HepG2 (cell line): ENCODE data around the gene POU5F1. TPM values are rescaled to one million over a fixed set of nuclear protein-coding genes. Genes with fewer than 3 reads are reported as not detected.

ENCODE experiments used
- ATAC-seq: fragments of 200-7000 bp; cut with Tn5 transposase; 3 replicates; pipeline ENCODE4 v1.9.1; 2020; ENCODE audit warnings: mild to moderate bottlenecking, moderate library complexity
- BruUV-seq: library from RNA; stranded (reverse); fragments of 400-500 nt; replicated peaks from 2 replicates; lab custom pipeline; 2021; lab: Mats Ljungman, UMichigan
- CTCF ChIA-PET: fragments of 300-600 bp; formaldehyde crosslinking; extraction: SDS; loops from one replicate; lab custom pipeline; 2021; ENCODE audit warnings: low total read pairs, inconsistent platforms, low intra/inter-chr PET ratio; lab: Yijun Ruan, JAX
- POLR2A ChIA-PET: fragments of 350-600 bp; sonication (Branson Sonifier 250); formaldehyde crosslinking; loops from one replicate; lab custom pipeline; 2020; ENCODE audit warnings: antibody characterized with exemption, inconsistent platforms; lab: Yijun Ruan, JAX
- DNase-seq: peaks from one replicate; pipeline ENCODE4 v3.0.0-alpha.2; 2015; ENCODE audit warnings: low spot score
- FAIRE-seq: peaks from 3 replicates; lab custom pipeline; 2011; peaks lifted over from hg19 to GRCh38; lab: Jason Lieb, UNC
- H2AFZ ChIP-seq: one replicate; pipeline ENCODE4 v1.6.1; 2011; ENCODE audit warnings: low read length, inconsistent platforms
- H3K27ac ChIP-seq: fragments of 300-600 bp; 3 replicates; pipeline ENCODE4 v1.8.0; 2011; ENCODE audit warnings: mixed run types, mild to moderate bottlenecking, mixed read lengths, low read length, inconsistent platforms; ENCODE audit not compliant: insufficient read depth; ENCODE audit errors: extremely low read length
- H3K27me3 ChIP-seq, 2 experiments: fragments of 200-600 bp in 1 of 2; 2 replicates in 1 of 2; 3 replicates in 1 of 2; pipeline versions ENCODE4 v1.6.0 to v1.8.0; 2011; ENCODE audit warnings: low read length in 2 of 2, mild to moderate bottlenecking in 2 of 2, moderate library complexity in 2 of 2, inconsistent platforms in 1 of 2; ENCODE audit not compliant: insufficient read depth in 2 of 2, control insufficient read depth in 1 of 2
- H3K36me3 ChIP-seq, 2 experiments: fragments of 200-600 bp in 1 of 2; replicated peaks in 1 of 2; 2 replicates in 1 of 2; 3 replicates in 1 of 2; pipeline versions ENCODE4 v1.5.1 to v1.8.0; 2011; ENCODE audit warnings: low read length in 2 of 2, inconsistent platforms in 1 of 2; ENCODE audit not compliant: insufficient read depth in 2 of 2, control insufficient read depth in 1 of 2
- H3K4me1 ChIP-seq: 2 replicates; pipeline ENCODE4 v1.5.1; 2012; ENCODE audit warnings: low read length, inconsistent platforms; ENCODE audit not compliant: insufficient read depth
- H3K4me2 ChIP-seq: 2 replicates; pipeline ENCODE4 v1.6.0; 2011; ENCODE audit warnings: low read depth, low read length, inconsistent platforms
- H3K4me3 ChIP-seq, 3 experiments: fragments of 200-600 bp in 1 of 3; sonication (generic), shearing (Covaris generic) in 1 of 3; replicated peaks in 1 of 3; 2 replicates each; pipeline ENCODE4 v1.5.1; 2011 to 2016; ENCODE audit warnings: low read length in 3 of 3, inconsistent platforms in 2 of 3, low read depth in 2 of 3, mild to moderate bottlenecking in 2 of 3, control low read depth in 1 of 3, mixed read lengths in 1 of 3; ENCODE audit not compliant: insufficient read depth in 1 of 3
- H3K79me2 ChIP-seq: one replicate; pipeline ENCODE4 v1.6.1; 2011; ENCODE audit warnings: low read length, inconsistent platforms; ENCODE audit not compliant: insufficient read depth
- H3K9ac ChIP-seq: 2 replicates; pipeline ENCODE4 v1.6.0; 2011; ENCODE audit warnings: mild to moderate bottlenecking, low read depth, low read length, inconsistent platforms; ENCODE audit not compliant: insufficient read depth
- H3K9me3 ChIP-seq: 2 replicates; pipeline ENCODE4 v1.5.1; 2012; ENCODE audit warnings: mild to moderate bottlenecking, low read length
- H4K20me1 ChIP-seq: 2 replicates; pipeline ENCODE4 v1.6.0; 2011; ENCODE audit warnings: inconsistent platforms, mild to moderate bottlenecking, low read length, moderate library complexity; ENCODE audit not compliant: insufficient read depth
- DNMT1 ChIP-seq: sonication (generic); formaldehyde crosslinking; IDR thresholded peaks from 2 replicates; pipeline ENCODE4 v1.5.1; 2020; ENCODE audit warnings: mild to moderate bottlenecking, missing genetic modification reagents
- EHMT2 ChIP-seq: fragments of 200-600 bp; sonication (generic); IDR thresholded peaks from 2 replicates; pipeline ENCODE4 v1.7.0; 2017; ENCODE audit warnings: antibody characterized with exemption, low read depth, low read length, borderline replicate concordance
- ELF1 ChIP-seq: sonication (generic); formaldehyde crosslinking; IDR thresholded peaks from 2 replicates; pipeline ENCODE4 v1.4.0; 2020; ENCODE audit warnings: missing genetic modification reagents
- GFI1 ChIP-seq: sonication (generic); formaldehyde crosslinking; IDR thresholded peaks from 2 replicates; pipeline ENCODE4 v1.5.0; 2020; ENCODE audit warnings: missing genetic modification reagents, mild to moderate bottlenecking, borderline replicate concordance
- HNRNPLL ChIP-seq: fragments of 200-400 bp; formaldehyde crosslinking; IDR thresholded peaks from 2 replicates; pipeline ENCODE4 v1.6.1; 2017; ENCODE audit warnings: mild to moderate bottlenecking, low read depth, low read length; ENCODE audit not compliant: poor library complexity, severe bottlenecking
- KAT2B ChIP-seq: fragments of 150-350 bp; IDR thresholded peaks from 2 replicates; pipeline ENCODE4 v1.6.1; 2014; ENCODE audit warnings: low read depth, low read length, borderline replicate concordance
- KLF16 ChIP-seq, 2 experiments: sonication (generic) in 1 of 2; formaldehyde crosslinking in 1 of 2; IDR thresholded peaks; 2 replicates each; pipeline versions ENCODE4 v1.6.1 to v1.8.0; 2016 to 2023; ENCODE audit warnings: missing genetic modification reagents in 2 of 2, missing compliant biosample characterization in 1 of 2
- LCORL ChIP-seq, 2 experiments: fragments of 450-650 bp in 1 of 2; sonication (generic) in 1 of 2; formaldehyde crosslinking in 1 of 2; IDR thresholded peaks; 2 replicates each; pipeline versions ENCODE4 v1.5.0 to v1.6.1; 2017 to 2020; ENCODE audit warnings: antibody characterized with exemption in 1 of 2, missing genetic modification reagents in 1 of 2
- MAF1 ChIP-seq: sonication (generic); formaldehyde crosslinking; IDR thresholded peaks from 2 replicates; pipeline ENCODE4 v1.5.0; 2020; ENCODE audit warnings: missing genetic modification reagents, borderline replicate concordance
- RXRA ChIP-seq: sonication (generic); formaldehyde crosslinking; IDR thresholded peaks from 2 replicates; pipeline ENCODE4 v1.5.1; 2020; ENCODE audit warnings: missing genetic modification reagents
- SMARCE1 ChIP-seq: fragments of 450-650 bp; IDR thresholded peaks from 2 replicates; pipeline ENCODE4 v1.6.1; 2017; ENCODE audit warnings: borderline replicate concordance
- TCF7 ChIP-seq: sonication (generic); IDR thresholded peaks from 2 replicates; pipeline ENCODE4 v1.6.1; 2016; ENCODE audit warnings: antibody characterized with exemption, low read depth
- YEATS4 ChIP-seq: sonication (generic); formaldehyde crosslinking; IDR thresholded peaks from 2 replicates; pipeline ENCODE4 v1.4.0; 2020; ENCODE audit warnings: missing genetic modification reagents, borderline replicate concordance
- ZBTB1 ChIP-seq: sonication (generic); formaldehyde crosslinking; IDR thresholded peaks from 2 replicates; pipeline ENCODE4 v1.4.0; 2020; ENCODE audit warnings: missing genetic modification reagents, borderline replicate concordance
- ZBTB26 ChIP-seq: IDR thresholded peaks from 2 replicates; pipeline ENCODE4 v1.6.1; 2016; ENCODE audit warnings: missing compliant biosample characterization, missing genetic modification reagents, borderline replicate concordance
- ZNF10 ChIP-seq: sonication (generic); formaldehyde crosslinking; IDR thresholded peaks from 2 replicates; pipeline ENCODE4 v1.4.0; 2020; ENCODE audit warnings: mild to moderate bottlenecking, low read depth, missing genetic modification reagents, borderline replicate concordance
- ZNF557 ChIP-seq: sonication (generic); formaldehyde crosslinking; IDR thresholded peaks from 2 replicates; pipeline ENCODE4 v1.4.0; 2020; ENCODE audit warnings: missing genetic modification reagents
- ZNF567 ChIP-seq: sonication (generic); formaldehyde crosslinking; IDR thresholded peaks from 2 replicates; pipeline ENCODE4 v1.8.1; 2023; ENCODE audit warnings: mild to moderate bottlenecking, missing genetic modification reagents, borderline replicate concordance
- ZNF850 ChIP-seq: sonication (generic); formaldehyde crosslinking; conservative IDR thresholded peaks from 2 replicates; pipeline ENCODE4 v1.9.0; 2021; ENCODE audit warnings: mild to moderate bottlenecking, missing genetic modification reagents
- WGBS: methylation state at CpG from one replicate; pipeline ENCODE4 v1.1.6; 2017; ENCODE audit warnings: low lambda C conversion rate; 5-methylcytosine and 5-hydroxymethylcytosine counted together
- in situ Hi-C: cut with HindIII; loops from 2 replicates; pipeline ENCODE4 v1.10.0; 2017; ENCODE audit warnings: low pct_unique_long_range_greater_than_20kb; ENCODE audit not compliant: extremely low pct_ligation_motif_present
- intact Hi-C: fragments of 100-400 bp; cut with micrococcal nuclease; formaldehyde crosslinking; loops from one replicate; pipeline ENCODE4 v1.10.0; 2022; ENCODE audit not compliant: unreplicated experiment
- polyA plus RNA-seq, 8 experiments: library from polyadenylated mRNA; depleted of rRNA in 3 of 8; stranded (reverse) in 7 of 8; unstranded in 1 of 8; fragments of >200 nt; fragmentation: Illumina TruSeq in 4 of 8; extraction: Trizol in 4 of 8; gene quantifications; 2 replicates each; pipeline versions ENCODE4 v1.2.1 to v1.2.3, GENCODE V29; 2011 to 2016; ENCODE audit warnings: low read depth in 4 of 8, missing spikeins in 1 of 8, mixed read lengths in 1 of 8; ENCODE audit not compliant: insufficient read depth in 1 of 8
- total RNA-seq, 5 experiments: library from RNA; depleted of rRNA; stranded (reverse); fragments of >200 nt; fragmentation: Illumina TruSeq; extraction: Trizol; gene quantifications; 2 replicates each; pipeline ENCODE4 v1.2.3, GENCODE V29; 2016; ENCODE audit warnings: low read depth in 1 of 5
- TF ChIP-seq, protein P1 (sequence below): sonication (generic); formaldehyde crosslinking; IDR thresholded peaks from 2 replicates; pipeline ENCODE4 v1.4.0; 2020; ENCODE audit warnings: missing genetic modification reagents

Gene POU5F1
- total and polyA plus RNA-seq, 2 of the 13 experiments (the other 11 are each of a cell fraction or from before 2014, with no cell fraction given): 2.5 to 7.2 TPM

- TF ChIP-seq MAF1: no peak
- no peak for TF ChIP-seq TCF7
- TF ChIP-seq ZBTB26 (CRISPR knock-in tag): no peak
- no peak for TF ChIP-seq HNRNPLL
- no peak for TF ChIP-seq SMARCE1
- no peak for TF ChIP-seq ZNF850 (CRISPR knock-in tag)
- TF ChIP-seq EHMT2: no peak
- no peak for TF ChIP-seq ZBTB1 (CRISPR knock-in tag)
- TF ChIP-seq ZNF567 (CRISPR knock-in tag): no peak
Observed at GRCh38 chr6:31172973-31173384, 2.5 kb upstream of the POU5F1 start (continued).

GRCh38 chr6:31171931-31172905, 1.7 kb upstream of the POU5F1 start:
- no TSS peak for BruUV-seq
- 88% methylated on average over 15 of the region's 16 CpGs for WGBS
- no peaks in the 10 kb centered on the region for H3K27me3 ChIP-seq
- no peak for FAIRE-seq
- H3K27ac ChIP-seq: no peak overlapping the region
- no peaks in the 10 kb centered on the region for H3K4me1 ChIP-seq
- TF ChIP-seq RXRA (no peak), KLF16 (CRISPR knock-in tag; IDR thresholded peaks at IDR 0.05) (no peak), GFI1 (no peak), ZNF557 (no peak), YEATS4 (CRISPR knock-in tag) (no peak), KAT2B (no peak), DNMT1 (no peak), ZNF10 (CRISPR knock-in tag) (no peak), ELF1 (no peak), LCORL (IDR thresholded peaks at IDR 0.05) (no peak), LCORL (CRISPR knock-in tag; IDR thresholded peaks at IDR 0.05) (no peak)
- TF ChIP-seq, protein P1, sequence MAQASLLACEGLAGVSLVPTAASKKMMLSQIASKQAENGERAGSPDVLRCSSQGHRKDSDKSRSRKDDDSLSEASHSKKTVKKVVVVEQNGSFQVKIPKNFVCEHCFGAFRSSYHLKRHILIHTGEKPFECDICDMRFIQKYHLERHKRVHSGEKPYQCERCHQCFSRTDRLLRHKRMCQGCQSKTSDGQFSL (CRISPR knock-in tag): no peak
- DNase-seq: no peak
- no peak overlapping the region for H3K4me3 ChIP-seq
- no peak overlapping the region for H3K9ac ChIP-seq
- intact Hi-C loops (no loop called here), in situ Hi-C loops (no loop called here)
- POLR2A ChIA-PET: no interaction called here
- no peak overlapping the region for H2AFZ ChIP-seq
- ATAC-seq: no peak
- H3K9me3 ChIP-seq: no peaks in the 10 kb centered on the region
- H3K36me3 ChIP-seq: peaks cover 6 to 36% of the 10 kb centered on the region in 2 experiments
- H3K4me2 ChIP-seq: no peak overlapping the region
- H4K20me1 ChIP-seq: no peaks in the 10 kb centered on the region; the same call in 1 of the 2 replicates
- CTCF ChIA-PET: no interaction called here
- peaks cover 3% of the 10 kb centered on the region for H3K79me2 ChIP-seq
